Epidermal melanocyte (primary cell): Measurements from ENCODE around the gene SMPX.

ENCODE experiments used
- DNase-seq: peaks from one replicate; pipeline ENCODE4 v3.0.0; 2011; ENCODE audit warnings: low spot score; ENCODE audit not compliant: insufficient read length

Gene SMPX

DNA sequence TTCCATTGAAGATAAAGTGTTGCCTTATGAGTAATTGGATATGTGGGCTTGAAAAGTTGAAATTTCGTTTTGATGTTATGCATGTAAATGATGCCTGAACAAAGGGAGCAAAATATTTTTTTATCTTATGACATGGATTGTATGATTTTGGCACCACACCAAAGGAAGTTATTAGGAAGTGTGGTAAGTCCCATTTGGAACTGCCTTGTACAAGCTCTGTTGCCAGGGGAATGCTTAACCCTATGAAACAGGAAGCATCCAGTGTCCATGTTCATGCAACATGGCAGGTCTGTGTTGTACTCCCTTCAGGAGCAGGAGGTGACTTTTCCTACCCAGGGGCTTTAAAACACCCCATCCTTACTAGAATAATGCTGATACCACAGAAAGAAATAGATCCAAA, 13.2 kb downstream of the SMPX start:
- DNase-seq: no peak

DNA sequence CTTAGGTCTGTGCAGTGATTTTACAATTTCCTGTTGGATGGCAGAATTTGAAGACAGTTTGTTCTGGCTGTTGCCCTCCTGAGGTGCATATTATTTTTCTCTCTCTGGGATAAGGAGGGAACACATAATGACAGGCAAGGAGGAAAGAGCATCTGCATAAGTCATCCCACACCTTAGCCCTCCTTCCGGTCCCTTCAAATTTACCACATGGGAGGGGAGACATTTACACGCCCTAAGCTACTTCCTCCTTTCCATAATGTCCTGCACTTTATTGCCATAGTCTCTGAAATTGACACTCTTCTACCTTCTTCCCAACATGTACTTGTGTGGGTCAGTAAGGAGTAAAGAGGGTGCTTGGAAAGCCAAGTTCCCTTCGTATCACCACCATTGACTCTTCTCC, 13.9 kb downstream of the SMPX start:
- DNase-seq: no peak

DNA sequence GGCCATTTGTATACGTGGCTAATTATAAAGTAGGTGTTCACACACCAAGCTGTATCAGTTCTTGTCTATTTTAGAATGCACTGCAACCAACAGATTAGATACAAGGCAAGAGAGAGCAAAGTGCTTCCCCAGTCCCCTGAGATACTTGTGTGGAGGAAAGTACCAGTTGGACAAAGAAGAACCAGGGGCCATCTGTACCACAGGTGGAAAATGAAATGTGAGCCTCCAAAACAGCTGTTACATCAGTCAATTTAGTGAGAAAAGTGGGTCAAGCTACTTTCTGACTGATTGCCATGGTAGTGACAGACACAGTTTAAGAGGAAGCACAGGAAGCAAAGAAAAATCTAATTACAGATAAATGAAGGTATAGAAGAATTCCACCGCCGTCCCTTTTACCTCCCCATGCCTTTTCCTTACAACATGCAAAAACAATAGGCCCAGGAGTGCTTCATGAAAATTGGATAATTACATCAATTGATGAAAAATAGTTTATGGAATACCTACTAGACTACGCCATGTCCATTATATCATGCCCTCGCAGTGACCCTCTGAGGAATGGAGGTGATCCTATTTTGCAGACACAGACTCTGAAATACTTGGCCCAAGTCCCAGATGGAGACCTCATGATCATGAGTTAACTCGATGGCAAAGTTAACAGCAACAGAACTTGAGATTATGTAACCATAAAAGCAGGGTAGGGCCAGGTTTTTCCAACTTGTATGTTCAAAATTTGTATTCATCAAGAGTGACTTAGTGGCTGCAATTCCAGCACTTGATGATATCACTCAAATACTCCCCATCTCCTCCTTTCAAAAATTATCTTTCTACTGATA, 15.8 kb downstream of the SMPX start:
- DNase-seq: no peak

DNA sequence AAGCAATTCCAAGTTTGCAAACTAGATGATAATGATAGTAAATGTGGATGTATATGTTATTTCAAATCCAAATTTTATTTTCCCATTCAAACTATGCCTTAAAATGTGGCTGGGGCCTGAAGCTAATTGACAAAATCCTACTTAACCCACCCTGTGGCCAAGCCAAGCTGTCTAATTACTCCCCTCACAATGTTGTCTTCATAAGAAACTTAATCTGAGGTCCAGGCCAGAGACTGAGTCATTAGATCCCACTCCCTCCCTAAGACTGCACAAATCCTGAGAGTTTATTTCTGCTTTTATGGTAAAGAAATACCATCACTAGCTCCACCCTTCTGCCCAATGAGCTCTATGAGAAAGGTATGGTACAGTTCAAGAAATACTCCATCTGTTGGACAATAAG, 16.6 kb downstream of the SMPX start:
- no peak for DNase-seq

DNA sequence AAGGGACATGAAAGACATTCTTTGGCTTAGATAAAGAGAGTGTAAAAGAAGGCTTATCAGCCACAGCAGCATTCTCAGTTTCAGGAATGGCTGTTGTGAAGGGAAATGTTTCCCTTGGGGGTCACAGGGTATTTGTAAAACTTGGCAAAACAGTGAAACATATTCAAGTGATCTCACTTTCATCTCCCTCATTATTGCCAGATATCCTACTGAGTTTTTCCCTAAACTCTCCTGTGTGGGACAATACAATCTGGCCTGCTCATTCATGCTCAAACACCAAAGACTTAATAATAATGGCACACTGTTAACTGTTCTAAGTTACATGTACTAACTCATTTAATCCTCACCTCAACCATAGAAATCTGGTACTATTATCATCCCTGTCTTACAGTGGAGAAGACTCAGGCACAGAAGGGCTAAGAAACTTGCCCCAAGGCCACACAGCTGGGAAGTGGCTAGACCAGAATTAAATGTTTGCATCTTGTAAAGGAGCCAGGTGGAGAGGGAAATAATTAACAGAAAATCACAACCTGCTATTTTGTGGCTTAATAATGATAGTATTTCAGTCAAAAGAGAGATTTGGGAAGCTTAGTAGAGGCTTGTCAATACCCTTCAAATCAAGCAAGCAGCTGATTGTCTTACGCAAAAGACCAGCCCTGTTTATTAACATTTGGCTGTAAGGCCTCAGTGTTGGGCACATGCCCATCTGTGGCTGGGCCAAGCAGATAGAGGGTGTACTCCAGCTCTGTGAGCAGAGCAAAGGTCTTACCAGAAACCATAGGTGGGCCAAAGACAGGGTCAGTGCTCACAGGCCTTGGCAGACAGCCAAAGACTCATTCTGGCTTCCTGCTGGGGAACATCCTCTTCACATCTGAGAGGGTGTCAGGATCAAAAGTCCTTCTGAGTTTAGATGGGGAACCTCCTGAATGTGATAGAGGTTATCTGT, 17.3 kb downstream of the SMPX start:
- no peak for DNase-seq

DNA sequence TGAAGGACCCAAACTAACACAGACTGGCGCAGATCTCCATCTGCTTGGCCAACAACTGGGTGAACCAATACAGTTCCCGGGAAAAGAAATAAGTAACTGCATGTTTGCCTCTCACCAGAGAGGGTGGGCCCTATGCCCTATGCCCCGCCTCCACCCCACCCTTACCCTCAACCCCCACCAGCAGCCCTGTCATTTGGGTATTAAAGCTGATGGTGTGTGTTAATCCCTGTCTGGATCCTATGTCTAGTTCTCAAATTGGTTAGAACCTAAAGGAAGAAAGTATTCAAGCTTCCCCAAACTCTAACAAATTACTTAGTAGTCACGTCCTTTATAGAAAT, 19.0 kb downstream of the SMPX start:
- no peak for DNase-seq

DNA sequence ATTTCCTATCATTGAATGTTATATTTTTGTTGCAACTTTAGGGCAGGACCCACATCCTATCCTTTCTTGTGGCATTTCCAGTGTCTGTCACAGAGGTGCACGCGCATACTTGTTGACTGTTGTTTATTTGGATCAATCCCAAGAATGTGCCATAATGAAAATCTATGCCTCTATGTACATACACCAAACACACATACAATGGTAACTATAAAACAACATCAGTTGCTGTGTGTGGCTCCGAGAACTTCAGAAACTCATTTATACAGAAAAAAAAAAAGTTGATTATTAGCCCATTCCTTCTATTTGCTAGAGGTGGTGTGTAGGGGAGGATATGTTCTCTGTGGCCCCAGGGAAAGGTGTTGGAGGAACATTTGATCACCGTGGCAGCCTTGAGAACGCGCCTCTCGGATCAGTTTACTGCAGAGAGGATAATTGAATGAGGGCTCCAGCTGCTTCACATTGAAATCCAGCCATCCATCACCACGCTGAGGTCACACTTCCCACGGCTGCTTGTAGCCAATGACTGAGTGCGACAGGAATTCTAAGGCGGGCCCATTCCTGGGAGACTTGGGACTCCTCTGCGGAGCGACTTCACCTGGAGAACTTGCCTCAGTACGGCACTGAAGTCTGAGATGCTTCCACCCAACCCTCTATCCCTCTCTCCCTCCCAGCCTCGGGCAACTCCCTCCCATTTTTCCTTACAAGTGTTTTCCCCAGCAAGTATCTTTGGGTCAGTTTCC, 19.5 kb downstream of the SMPX start:
- DNase-seq: no peak

DNA sequence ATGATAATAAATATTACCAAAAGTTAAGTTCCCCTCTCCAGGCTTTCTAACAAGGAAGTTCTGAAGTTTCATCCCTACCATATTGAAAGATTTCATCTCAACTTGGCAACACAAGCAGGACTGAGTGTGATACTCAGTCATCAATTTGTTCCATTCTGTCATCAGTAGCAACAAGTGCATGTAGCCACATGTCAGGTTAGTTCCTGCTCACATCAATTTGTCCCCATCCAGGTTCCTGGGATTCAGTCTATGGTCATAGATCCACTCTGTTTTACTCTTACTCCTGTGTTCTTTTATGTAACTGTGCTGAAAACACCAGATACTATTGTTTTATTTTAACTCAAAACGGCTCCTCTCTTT, 22.2 kb downstream of the SMPX start:
- DNase-seq: no peak

DNA sequence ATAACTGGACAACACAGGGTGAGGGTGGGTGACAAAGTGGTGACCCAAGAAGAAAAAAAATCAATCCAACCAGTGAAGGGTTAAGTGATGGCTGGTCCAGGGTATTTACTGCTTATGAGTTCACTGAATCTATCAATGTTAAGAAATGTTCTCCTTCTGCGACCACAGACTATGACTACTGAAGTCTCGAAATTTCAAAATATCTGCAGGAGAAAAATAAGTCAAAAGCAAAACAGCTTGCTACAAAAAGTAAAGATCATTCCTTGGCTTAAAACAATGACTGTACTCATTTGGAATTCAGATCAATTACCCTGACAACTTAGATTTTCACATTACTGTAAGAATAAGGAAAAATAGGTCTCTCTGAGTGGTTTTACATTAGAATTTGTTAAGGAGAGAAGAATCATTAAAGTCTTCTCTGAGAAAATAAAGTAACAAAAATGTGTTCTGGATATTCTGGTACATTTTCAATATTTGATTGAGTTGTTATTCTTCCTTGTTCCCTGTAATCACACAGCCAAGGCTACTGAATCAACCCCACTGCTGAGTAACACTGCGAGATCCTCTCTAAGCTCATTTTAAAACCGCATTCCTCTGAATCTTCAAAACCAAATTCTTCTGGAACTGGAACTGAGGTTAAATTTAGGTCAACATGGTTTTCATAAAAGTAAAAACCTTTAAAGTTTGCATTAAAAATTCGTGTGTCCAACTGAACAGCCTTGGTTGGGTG, 22.7 kb downstream of the SMPX start:
- DNase-seq: no peak

DNA sequence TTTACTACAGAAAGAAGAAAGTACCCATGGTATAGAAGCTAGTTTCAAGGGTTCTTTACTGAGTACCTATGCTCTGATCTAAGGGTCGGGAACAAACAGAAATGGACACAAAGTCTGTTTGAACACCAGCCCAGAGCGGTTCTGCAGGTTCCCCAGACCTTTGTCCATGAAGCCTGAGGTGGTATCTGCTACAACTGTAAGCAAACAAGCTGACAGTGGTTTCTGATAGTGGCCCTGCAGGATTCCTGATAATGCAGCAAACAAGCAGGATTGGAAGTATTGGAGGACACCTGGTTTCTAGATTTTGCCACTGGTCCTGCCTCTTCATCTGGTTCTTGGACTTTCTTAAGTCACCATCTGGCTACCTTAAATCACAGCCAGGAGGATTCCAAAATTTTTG, 23.7 kb downstream of the SMPX start:
- DNase-seq: no peak

DNA sequence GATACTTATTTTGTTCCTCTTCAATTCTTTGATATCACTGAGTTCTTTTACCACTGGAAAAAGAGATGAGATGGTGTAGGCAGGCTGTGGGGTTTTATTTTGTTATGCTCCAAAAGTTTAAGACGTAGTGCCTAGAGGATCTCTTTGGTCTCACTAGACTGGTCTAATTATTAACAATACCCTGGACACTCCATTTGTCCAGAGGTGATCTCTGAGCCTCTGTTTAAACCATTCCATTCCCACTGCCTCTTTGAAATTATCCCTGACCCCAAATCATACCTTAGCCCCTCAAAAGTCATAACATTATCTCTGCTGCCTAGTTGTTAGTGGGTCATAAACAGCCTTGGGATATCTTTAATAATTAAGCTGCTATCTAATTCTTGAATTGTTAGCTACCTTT, 24.2 kb downstream of the SMPX start:
- DNase-seq: no peak

DNA sequence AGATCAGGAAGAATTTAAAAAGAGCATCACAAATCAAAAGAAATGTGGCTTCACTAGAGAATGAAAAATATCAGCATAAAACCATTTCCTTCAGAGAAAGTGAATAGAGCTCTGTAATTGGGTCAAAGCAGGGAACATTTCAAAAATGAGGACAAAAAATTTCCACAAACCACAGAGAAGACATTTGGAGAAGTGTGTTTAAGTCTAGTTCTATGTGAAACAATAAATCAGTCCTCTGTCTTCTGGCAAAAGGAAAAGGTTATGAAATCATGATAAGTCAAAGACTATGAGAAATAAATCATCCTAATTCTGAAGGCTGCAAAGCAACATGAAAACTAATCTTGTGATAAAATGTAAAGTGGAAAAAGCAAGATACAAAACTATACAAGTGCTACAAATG, 27.9 kb downstream of the SMPX start:
- no peak for DNase-seq

DNA sequence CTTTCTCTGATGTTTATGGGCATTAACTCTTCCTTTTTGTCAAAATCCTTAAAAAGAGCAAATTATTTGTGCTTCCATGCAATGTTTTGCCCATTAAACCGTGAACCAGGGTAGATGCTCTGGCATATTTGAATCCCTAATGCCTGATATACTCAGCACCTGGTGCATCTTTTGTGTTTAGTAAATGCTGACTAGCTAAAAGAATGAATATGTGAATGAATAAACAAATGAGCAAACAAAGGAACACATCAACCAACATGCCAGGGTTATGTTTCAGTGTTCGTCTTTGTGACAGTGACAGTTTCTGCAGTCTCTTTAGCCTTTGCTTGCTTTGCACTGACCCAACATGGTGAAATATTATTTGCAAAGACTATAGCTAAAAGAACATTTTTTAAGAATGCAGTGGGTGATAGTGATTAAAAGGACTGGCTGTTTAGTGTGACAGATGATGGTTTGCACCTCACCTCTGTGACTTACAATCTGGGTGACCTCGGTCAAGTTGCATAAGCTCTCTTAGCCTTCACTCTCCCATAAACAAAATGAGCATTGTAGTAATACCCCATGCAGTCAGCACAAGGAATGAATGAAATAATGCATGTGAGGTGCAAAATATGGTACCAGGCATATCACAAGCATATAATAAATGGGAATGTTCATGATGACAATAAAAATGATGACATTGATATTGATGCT, 29.5 kb downstream of the SMPX start:
- no peak for DNase-seq

DNA sequence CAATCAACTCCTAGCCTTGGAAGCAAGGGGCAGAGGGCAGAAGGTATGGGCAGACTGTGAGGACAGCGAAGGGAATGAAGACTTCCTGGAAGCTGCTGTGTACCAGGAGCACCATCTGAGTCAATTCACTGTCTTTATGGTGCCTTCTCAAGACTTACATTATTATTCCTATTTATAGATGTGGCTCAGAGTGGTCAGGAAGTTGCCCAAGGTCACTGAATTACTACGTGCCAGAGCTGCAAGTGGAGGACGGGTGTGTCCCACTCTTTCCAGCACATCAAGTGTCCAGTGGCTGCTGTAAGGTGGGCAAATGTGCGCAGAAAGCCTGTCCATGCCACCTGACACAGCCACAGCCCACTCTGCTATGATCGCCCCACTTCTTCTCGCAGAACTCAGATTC, 32.0 kb downstream of the SMPX start:
- DNase-seq: no peak

DNA sequence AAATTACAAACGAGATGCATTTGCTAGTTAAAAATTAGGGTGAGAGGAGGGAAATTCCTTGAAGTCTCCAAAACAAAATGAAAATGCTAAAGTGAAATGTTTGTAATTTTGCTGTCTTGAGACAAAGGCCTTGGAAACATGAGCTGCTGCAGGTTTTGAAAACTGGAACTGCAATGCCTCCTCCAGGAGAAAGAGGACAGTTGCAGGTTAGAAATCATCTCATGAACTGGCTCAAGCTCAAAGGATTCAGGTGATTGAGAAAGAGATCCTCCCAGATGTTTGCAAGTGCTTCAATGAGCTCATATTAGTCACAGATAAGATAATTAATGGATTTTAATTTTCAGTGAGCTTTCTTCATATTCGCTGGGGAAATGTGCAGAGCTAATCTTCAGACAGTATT, 32.4 kb downstream of the SMPX start:
- peak; percentile 26 for DNase-seq

DNA sequence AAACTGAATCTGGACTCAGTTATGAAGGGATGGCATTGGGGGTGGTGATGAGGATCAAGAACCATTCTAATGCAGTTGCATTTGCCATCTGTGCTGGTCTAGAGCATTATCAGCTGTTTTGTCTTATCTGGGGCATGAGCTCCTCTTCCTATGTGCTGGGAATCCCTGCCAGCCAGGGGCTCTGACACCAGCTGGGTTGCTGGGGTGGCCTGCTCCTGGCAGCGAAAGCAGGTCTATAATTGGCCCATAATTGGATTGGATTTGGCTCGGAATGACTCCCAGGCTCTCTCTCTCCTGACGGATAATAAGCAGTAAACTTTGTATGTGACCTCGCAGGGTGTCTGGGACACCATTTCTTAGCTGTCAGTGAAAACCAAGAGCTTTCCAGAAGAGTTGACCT, 34.1 kb downstream of the SMPX start:
- no peak for DNase-seq

DNA sequence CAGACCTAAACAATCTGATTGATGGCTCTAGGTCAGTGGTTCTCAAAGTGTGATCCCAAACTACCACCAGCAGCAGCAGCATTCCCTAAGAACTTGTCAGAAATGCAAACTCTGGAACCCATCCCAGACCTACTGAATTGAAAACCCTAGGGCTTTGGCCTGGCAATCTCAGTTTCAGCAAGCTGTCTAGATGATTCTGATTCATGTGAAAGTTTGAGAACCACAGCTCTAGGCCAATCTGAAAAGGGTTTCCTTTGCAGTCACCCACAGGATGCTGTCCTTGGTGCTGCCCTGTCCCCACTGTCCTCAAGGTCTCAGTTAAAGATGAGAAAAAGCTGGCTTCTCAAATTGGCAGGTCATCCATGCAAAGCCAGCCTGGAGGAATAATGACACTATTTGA, 34.8 kb downstream of the SMPX start:
- no peak for DNase-seq

DNA sequence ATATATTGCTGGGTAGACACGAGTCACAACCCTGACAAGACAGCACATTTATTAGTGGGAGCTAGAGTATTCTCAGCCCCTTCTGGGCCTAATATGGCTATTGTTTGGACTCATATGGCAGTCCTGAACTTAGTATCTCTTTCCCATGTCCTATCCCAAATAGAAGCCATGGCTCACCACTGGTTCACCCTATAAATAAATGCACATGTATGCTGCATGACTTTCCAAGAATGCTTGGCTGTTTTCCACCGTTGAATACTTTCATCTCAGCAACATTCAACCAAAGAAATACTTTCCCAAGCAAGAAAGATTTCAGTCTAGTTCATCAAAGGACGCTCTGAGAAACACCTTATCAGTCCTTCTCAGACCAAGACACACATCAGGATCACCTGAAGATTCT, 36.7 kb downstream of the SMPX start:
- no peak for DNase-seq

DNA sequence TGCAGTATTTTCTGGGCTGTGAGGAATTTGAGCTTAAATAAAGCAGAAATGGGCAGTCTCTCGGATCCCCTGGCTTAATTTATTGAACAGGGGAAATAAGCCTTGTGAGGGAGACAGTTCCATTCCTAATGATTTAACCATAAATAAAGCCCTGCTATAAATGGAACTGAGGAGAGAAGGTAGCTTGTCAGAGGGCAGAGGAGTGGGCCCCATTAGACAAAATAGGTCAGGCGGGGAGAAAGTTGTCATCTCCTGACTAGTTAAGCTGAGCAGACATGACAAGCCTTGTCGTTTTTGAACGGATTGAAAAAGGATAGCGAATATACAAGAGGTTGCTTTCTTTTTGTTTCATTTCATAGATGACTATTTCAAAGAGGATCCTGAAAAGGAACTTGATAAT, 39.3 kb downstream of the SMPX start:
- DNase-seq: no peak

DNA sequence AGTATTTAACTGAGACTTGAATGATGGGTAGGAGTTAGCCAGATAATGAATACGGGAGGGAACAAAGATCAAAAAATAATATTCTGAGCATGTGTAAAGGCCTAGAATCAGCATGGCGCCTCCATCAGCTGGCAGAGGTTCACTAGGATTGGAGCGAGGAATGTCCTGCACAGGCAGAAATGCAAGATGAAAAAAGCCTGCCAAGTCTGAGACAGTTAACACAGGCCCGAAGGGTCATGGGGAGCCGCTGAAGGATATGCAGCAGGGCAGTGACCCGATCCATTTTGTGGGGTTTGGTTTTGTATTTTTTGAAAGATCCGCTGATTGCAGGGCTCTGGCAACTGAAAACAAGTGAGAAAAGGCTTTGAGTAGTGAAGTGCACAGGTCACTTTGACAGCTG, 40.1 kb downstream of the SMPX start:
- no peak for DNase-seq

DNA sequence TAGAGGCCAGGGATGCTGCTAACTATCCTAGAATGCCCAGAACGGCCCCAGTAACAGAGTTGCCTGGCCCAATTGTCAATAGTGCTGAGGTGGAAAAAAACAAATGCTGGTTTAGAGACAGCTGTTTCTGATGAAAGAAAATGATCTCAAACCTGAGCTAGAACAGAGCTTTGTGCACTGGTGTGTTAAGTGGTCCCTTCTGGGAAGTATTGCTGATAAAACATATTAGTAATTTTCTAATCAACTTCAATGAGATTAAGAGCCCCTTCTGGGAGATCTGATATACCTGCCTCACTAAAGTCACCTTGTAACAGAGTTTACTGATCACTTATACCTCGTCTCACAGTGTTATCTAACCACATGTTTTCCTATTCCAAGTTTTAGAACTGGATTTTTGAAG, 42.1 kb downstream of the SMPX start:
- DNase-seq: no peak
